ENCODE results near the gene AVPR1B.

Gene AVPR1B

GRCh38 chr1:206114692-206115640, 2.2 kb downstream of the AVPR1B start:
- Histone ChIP-seq H2AFZ (ENCODE audit: low read depth, low read length) (no peak overlapping the region), H2BK5ac (ENCODE audit: low read depth, low read length, poor library complexity, severe bottlenecking) (no peak overlapping the region), H4K91ac (ENCODE audit: low read length) (no peak overlapping the region), H3K4me3 (ENCODE audit: insufficient read depth in 1 of 2, low read depth in 1 of 2, low read length in 2 of 2) (no peak overlapping the region), H4K8ac (ENCODE audit: low read length) (no peak overlapping the region), H2AK5ac (ENCODE audit: low read length, severe bottlenecking) (no peak overlapping the region), H2BK120ac (ENCODE audit: low read depth, low read length) (no peak overlapping the region), H3K9me3 (ENCODE audit: control insufficient read depth, low read length) (no peaks in the 10 kb centered on the region), H3K14ac (ENCODE audit: low read length in 2 of 2) (no peak overlapping the region), H3K9ac (ENCODE audit: low read length) (no peak overlapping the region), H2BK15ac (ENCODE audit: low read depth, poor library complexity, severe bottlenecking) (no peak overlapping the region), H2BK12ac (ENCODE audit: low read length in 2 of 2) (no peak overlapping the region), H3K4ac (ENCODE audit: low read depth in 1 of 2, low read length in 2 of 2) (no peak overlapping the region), H3K18ac (ENCODE audit: low read depth in 1 of 2, low read length in 2 of 2) (no peak overlapping the region), H3K36me3 (ENCODE audit: control insufficient read depth in 1 of 2, insufficient read depth in 2 of 2, low read depth in 1 of 2, low read length in 2 of 2) (peaks cover 0 to 3% of the 10 kb centered on the region in 2 experiments), H3K27ac (ENCODE audit: low read length, poor library complexity, severe bottlenecking) (no peak overlapping the region), H3K4me2 (ENCODE audit: low read length, poor library complexity, severe bottlenecking) (no peak overlapping the region), H3K4me1 (ENCODE audit: control insufficient read depth, insufficient read depth, low read depth, low read length) (peaks cover 20% of the 10 kb centered on the region), H3K79me1 (replicated peaks; ENCODE audit: low read length, poor library complexity, severe bottlenecking) (no peaks in the 10 kb centered on the region), H3K23ac (ENCODE audit: low read length in 2 of 2) (no peak overlapping the region), H3K27me3 (ENCODE audit: control insufficient read depth in 1 of 2, insufficient read depth in 1 of 2, low read length in 2 of 2) (peaks cover 29 to 39% of the 10 kb centered on the region in 2 experiments)
- WGBS = 83% methylated on average over 5 of the region's 6 CpGs
- no peak for DNase-seq

GRCh38 chr1:206112600-206113301, 4.4 kb downstream of the AVPR1B start:
- no peak for DNase-seq
- no peak overlapping the region for H3K23ac ChIP-seq (ENCODE audit: low read length in 2 of 2)
- H2BK15ac ChIP-seq (ENCODE audit: low read depth, poor library complexity, severe bottlenecking) = no peak overlapping the region
- H3K14ac ChIP-seq (ENCODE audit: low read length in 2 of 2) = no peak overlapping the region
- peaks cover 19% of the 10 kb centered on the region for H3K4me1 ChIP-seq (ENCODE audit: control insufficient read depth, insufficient read depth, low read depth, low read length)
- no peak overlapping the region for H3K27ac ChIP-seq (ENCODE audit: low read length, poor library complexity, severe bottlenecking)
- H3K4ac ChIP-seq (ENCODE audit: low read depth in 1 of 2, low read length in 2 of 2) = no peak overlapping the region
- no peak overlapping the region for H2BK120ac ChIP-seq (ENCODE audit: low read depth, low read length)
- no peak overlapping the region for H2BK5ac ChIP-seq (ENCODE audit: low read depth, low read length, poor library complexity, severe bottlenecking)
- H2BK12ac ChIP-seq (ENCODE audit: low read length in 2 of 2) = no peak overlapping the region
- no peaks in the 10 kb centered on the region for H3K9me3 ChIP-seq (ENCODE audit: control insufficient read depth, low read length)
- no peak overlapping the region for H3K4me2 ChIP-seq (ENCODE audit: low read length, poor library complexity, severe bottlenecking)
- H2AFZ ChIP-seq (ENCODE audit: low read depth, low read length) = no peak overlapping the region
- no peaks in the 10 kb centered on the region for H3K79me1 ChIP-seq (replicated peaks; ENCODE audit: low read length, poor library complexity, severe bottlenecking)
- H3K9ac ChIP-seq (ENCODE audit: low read length) = no peak overlapping the region
- WGBS = 81% methylated on average over 9 of the region's 9 CpGs
- H3K27me3 ChIP-seq (ENCODE audit: control insufficient read depth in 1 of 2, insufficient read depth in 1 of 2, low read length in 2 of 2) = peaks cover 21 to 31% of the 10 kb centered on the region in 2 experiments
- H3K18ac ChIP-seq (ENCODE audit: low read depth in 1 of 2, low read length in 2 of 2) = no peak overlapping the region
- H3K36me3 ChIP-seq (ENCODE audit: control insufficient read depth in 1 of 2, insufficient read depth in 2 of 2, low read depth in 1 of 2, low read length in 2 of 2) = peaks cover 0 to 3% of the 10 kb centered on the region in 2 experiments
- H2AK5ac ChIP-seq (ENCODE audit: low read length, severe bottlenecking) = no peak overlapping the region
- no peak overlapping the region for H4K91ac ChIP-seq (ENCODE audit: low read length)
- H3K4me3 ChIP-seq (ENCODE audit: insufficient read depth in 1 of 2, low read depth in 1 of 2, low read length in 2 of 2) = no peak overlapping the region
- no peak overlapping the region for H4K8ac ChIP-seq (ENCODE audit: low read length)

- Histone ChIP-seq H3K14ac (ENCODE audit: low read length in 2 of 2) (no peak overlapping the region), H3K27ac (ENCODE audit: low read length, poor library complexity, severe bottlenecking) (no peak overlapping the region), H3K4me1 (ENCODE audit: control insufficient read depth, insufficient read depth, low read depth, low read length) (peaks cover 6% of the 10 kb centered on the region), H3K79me1 (replicated peaks; ENCODE audit: low read length, poor library complexity, severe bottlenecking) (no peaks in the 10 kb centered on the region), H3K4me2 (ENCODE audit: low read length, poor library complexity, severe bottlenecking) (no peak overlapping the region), H3K27me3 (ENCODE audit: control insufficient read depth in 1 of 2, insufficient read depth in 1 of 2, low read length in 2 of 2) (peaks cover 12 to 18% of the 10 kb centered on the region in 2 experiments), H3K9ac (ENCODE audit: low read length) (no peak overlapping the region), H2BK12ac (ENCODE audit: low read length in 2 of 2) (no peak overlapping the region), H2BK120ac (ENCODE audit: low read depth, low read length) (no peak overlapping the region), H3K4ac (ENCODE audit: low read depth in 1 of 2, low read length in 2 of 2) (no peak overlapping the region), H3K9me3 (ENCODE audit: control insufficient read depth, low read length) (no peaks in the 10 kb centered on the region), H4K8ac (ENCODE audit: low read length) (no peak overlapping the region), H2AK5ac (ENCODE audit: low read length, severe bottlenecking) (no peak overlapping the region), H2BK15ac (ENCODE audit: low read depth, poor library complexity, severe bottlenecking) (no peak overlapping the region), H3K36me3 (ENCODE audit: control insufficient read depth in 1 of 2, insufficient read depth in 2 of 2, low read depth in 1 of 2, low read length in 2 of 2) (peaks cover 0 to under 1% of the 10 kb centered on the region in 2 experiments), H3K4me3 (ENCODE audit: insufficient read depth in 1 of 2, low read depth in 1 of 2, low read length in 2 of 2) (no peak overlapping the region), H4K91ac (ENCODE audit: low read length) (no peak overlapping the region), H2AFZ (ENCODE audit: low read depth, low read length) (no peak overlapping the region), H3K18ac (ENCODE audit: low read depth in 1 of 2, low read length in 2 of 2) (no peak overlapping the region), H3K23ac (ENCODE audit: low read length in 2 of 2) (no peak overlapping the region), H2BK5ac (ENCODE audit: low read depth, low read length, poor library complexity, severe bottlenecking) (no peak overlapping the region)
- DNase-seq = no peak
- 85% methylated on average over 6 of the region's 6 CpGs for WGBS
These were observed 5.8 kb downstream of the AVPR1B start for GRCh38 chr1:206111271-206111927.

GRCh38 chr1:206110820-206111219, 6.4 kb downstream of the AVPR1B start:
- Histone ChIP-seq H2AK5ac (ENCODE audit: low read length, severe bottlenecking) (no peak overlapping the region), H2BK12ac (ENCODE audit: low read length in 2 of 2) (no peak overlapping the region), H3K4me1 (ENCODE audit: control insufficient read depth, insufficient read depth, low read depth, low read length) (peaks cover 5% of the 10 kb centered on the region), H3K27me3 (ENCODE audit: control insufficient read depth in 1 of 2, insufficient read depth in 1 of 2, low read length in 2 of 2) (peaks cover 7 to 15% of the 10 kb centered on the region in 2 experiments), H3K27ac (ENCODE audit: low read length, poor library complexity, severe bottlenecking) (no peak overlapping the region), H3K23ac (ENCODE audit: low read length in 2 of 2) (no peak overlapping the region), H3K79me1 (replicated peaks; ENCODE audit: low read length, poor library complexity, severe bottlenecking) (no peaks in the 10 kb centered on the region), H3K9me3 (ENCODE audit: control insufficient read depth, low read length) (no peaks in the 10 kb centered on the region), H4K8ac (ENCODE audit: low read length) (no peak overlapping the region), H3K18ac (ENCODE audit: low read depth in 1 of 2, low read length in 2 of 2) (no peak overlapping the region), H3K4me2 (ENCODE audit: low read length, poor library complexity, severe bottlenecking) (no peak overlapping the region), H3K4me3 (ENCODE audit: insufficient read depth in 1 of 2, low read depth in 1 of 2, low read length in 2 of 2) (no peak overlapping the region), H2BK120ac (ENCODE audit: low read depth, low read length) (no peak overlapping the region), H3K14ac (ENCODE audit: low read length in 2 of 2) (no peak overlapping the region), H4K91ac (ENCODE audit: low read length) (no peak overlapping the region), H2AFZ (ENCODE audit: low read depth, low read length) (no peak overlapping the region), H3K36me3 (ENCODE audit: control insufficient read depth in 1 of 2, insufficient read depth in 2 of 2, low read depth in 1 of 2, low read length in 2 of 2) (no peaks in the 10 kb centered on the region), H3K4ac (ENCODE audit: low read depth in 1 of 2, low read length in 2 of 2) (no peak overlapping the region), H2BK5ac (ENCODE audit: low read depth, low read length, poor library complexity, severe bottlenecking) (no peak overlapping the region), H3K9ac (ENCODE audit: low read length) (no peak overlapping the region), H2BK15ac (ENCODE audit: low read depth, poor library complexity, severe bottlenecking) (no peak overlapping the region)
- no peak for DNase-seq
- WGBS = 81% methylated on average over 3 of the region's 3 CpGs

All from mesenchymal stem cell (in vitro differentiated cells and primary cell).